MM.1S (cell line): ENCODE data around the gene DSN1.

ENCODE experiments used
- DNase-seq: peaks from one replicate; pipeline ENCODE4 v3.0.0-alpha.2; 2015
- H2AFZ ChIP-seq: fragments of 300-600 bp; sonication (generic); 2 replicates; pipeline ENCODE4 v1.6.0; 2016; ENCODE audit warnings: antibody characterized with exemption, low read length
- H3F3A ChIP-seq: fragments of 300-600 bp; sonication (generic); 2 replicates; pipeline ENCODE4 v1.6.1; 2016; ENCODE audit warnings: mild to moderate bottlenecking, antibody characterized with exemption, low read length, moderate library complexity, mixed read lengths; ENCODE audit not compliant: insufficient read depth
- H3K27ac ChIP-seq: fragments of 300-600 bp; sonication (generic); 2 replicates; pipeline ENCODE4 v1.5.1; 2016; ENCODE audit warnings: mild to moderate bottlenecking, low read length
- H3K27me3 ChIP-seq: fragments of 300-600 bp; sonication (generic); replicated peaks from 2 replicates; pipeline ENCODE4 v1.6.0; 2016; ENCODE audit warnings: low read length; ENCODE audit not compliant: insufficient read depth
- H3K36me3 ChIP-seq: fragments of 300-600 bp; sonication (generic); replicated peaks from 2 replicates; pipeline ENCODE4 v1.6.1; 2016; ENCODE audit warnings: mild to moderate bottlenecking, low read length, mixed read lengths; ENCODE audit not compliant: insufficient read depth
- H3K4me1 ChIP-seq: fragments of 300-600 bp; sonication (generic); 2 replicates; pipeline ENCODE4 v1.6.1; 2016; ENCODE audit warnings: low read length, mixed read lengths
- H3K4me2 ChIP-seq: fragments of 300-600 bp; sonication (generic); 2 replicates; pipeline ENCODE4 v1.6.0; 2016; ENCODE audit warnings: low read depth, low read length
- H3K4me3 ChIP-seq: fragments of 300-600 bp; sonication (generic); 2 replicates; pipeline ENCODE4 v1.5.1; 2016; ENCODE audit warnings: low read length, mixed read lengths
- H3K79me2 ChIP-seq: fragments of 300-600 bp; sonication (generic); 2 replicates; pipeline ENCODE4 v1.6.1; 2016; ENCODE audit warnings: mixed run types, low read length, mixed read lengths
- H3K9ac ChIP-seq: fragments of 300-600 bp; sonication (generic); 2 replicates; pipeline ENCODE4 v1.6.1; 2016; ENCODE audit warnings: low read length, mixed read lengths
- H3K9me2 ChIP-seq: fragments of 300-600 bp; sonication (generic); replicated peaks from 2 replicates; pipeline ENCODE4 v1.6.1; 2016; ENCODE audit warnings: mild to moderate bottlenecking, low read length, mixed read lengths; ENCODE audit not compliant: insufficient read depth
- H3K9me3 ChIP-seq: fragments of 300-600 bp; sonication (generic); replicated peaks from 2 replicates; pipeline ENCODE4 v1.6.1; 2016; ENCODE audit warnings: mild to moderate bottlenecking, low read length, mixed read lengths; ENCODE audit not compliant: insufficient read depth
- H4K20me1 ChIP-seq: fragments of 300-600 bp; sonication (generic); 2 replicates; pipeline ENCODE4 v1.6.1; 2016; ENCODE audit warnings: mild to moderate bottlenecking, low read length, moderate library complexity, mixed read lengths; ENCODE audit not compliant: insufficient read depth
- CTCF ChIP-seq: fragments of 300-600 bp; sonication (generic); IDR thresholded peaks from 2 replicates; pipeline ENCODE4 v1.5.1; 2016; ENCODE audit warnings: antibody characterized with exemption, low read length, mixed read lengths
- EZH2 ChIP-seq: fragments of 300-600 bp; sonication (generic); optimal IDR thresholded peaks from 2 replicates; pipeline ENCODE3; 2017; ENCODE audit warnings: low read depth, mild to moderate bottlenecking, antibody characterized with exemption, low read length, mixed read lengths
- EZH2phosphoT487 ChIP-seq: fragments of 300-600 bp; sonication (generic); IDR thresholded peaks from 2 replicates; pipeline ENCODE4 v1.6.1; 2018; ENCODE audit warnings: antibody characterized with exemption, low read length

Gene DSN1

GRCh38 chr20:36775196-36775595, 1.6 kb upstream of the DSN1 start:
- Histone ChIP-seq H3F3A (0 out of 2 replicates have a peak, but pooled peaks cover 6% of the 10 kb centered on the region), H3K4me1 (peaks cover 7% of the 10 kb centered on the region), H2AFZ (no peak overlapping the region), H3K9me3 (no peaks in the 10 kb centered on the region), H3K36me3 (no peaks in the 10 kb centered on the region), H3K27ac (no peak overlapping the region), H3K9me2 (no peaks in the 10 kb centered on the region), H3K4me2 (no peak overlapping the region), H3K27me3 (no peaks in the 10 kb centered on the region), H3K79me2 (peaks cover 10% of the 10 kb centered on the region), H3K9ac (no peak overlapping the region), H3K4me3 (no peak overlapping the region), H4K20me1 (no peaks in the 10 kb centered on the region)
- DNase-seq: no peak
- TF ChIP-seq CTCF (no peak), EZH2 (no peak), EZH2phosphoT487 (no peak)

GRCh38 chr20:36773107-36773596, 411 bp downstream of the DSN1 start:
- no peaks in the 10 kb centered on the region for H3K27me3 ChIP-seq
- H3K4me2 ChIP-seq: peak overlapping the region; percentile 96
- peak overlapping the region; percentile 86 for H3K4me3 ChIP-seq
- peaks cover 10% of the 10 kb centered on the region for H3K79me2 ChIP-seq
- no peaks in the 10 kb centered on the region for H4K20me1 ChIP-seq
- H3K9me2 ChIP-seq: no peaks in the 10 kb centered on the region
- DNase-seq: peak; percentile 10
- TF ChIP-seq CTCF (no peak), EZH2 (no peak), EZH2phosphoT487 (no peak)
- H3K36me3 ChIP-seq: no peaks in the 10 kb centered on the region
- H3K27ac ChIP-seq: peak overlapping the region; percentile 72; the same call in 1 of the 2 replicates
- no peaks in the 10 kb centered on the region for H3K9me3 ChIP-seq
- H3K4me1 ChIP-seq: peaks cover 7% of the 10 kb centered on the region
- peak overlapping the region; percentile 95 for H3K9ac ChIP-seq
- peak overlapping the region; percentile 78 for H2AFZ ChIP-seq
- 0 out of 2 replicates have a peak, but pooled peaks cover 6% of the 10 kb centered on the region for H3F3A ChIP-seq

- DNase-seq: no peak
- H3K4me2 ChIP-seq: no peak overlapping the region
- no peak overlapping the region for H3K27ac ChIP-seq
- H2AFZ ChIP-seq: no peak overlapping the region
- H3F3A ChIP-seq: 0 out of 2 replicates have a peak, but pooled peaks cover 6% of the 10 kb centered on the region
- TF ChIP-seq CTCF: no peak
- TF ChIP-seq EZH2phosphoT487: no peak
- TF ChIP-seq EZH2: no peak
- H3K9me2 ChIP-seq: no peaks in the 10 kb centered on the region
- no peaks in the 10 kb centered on the region for H3K9me3 ChIP-seq
- no peak overlapping the region for H3K9ac ChIP-seq
- H3K4me3 ChIP-seq: no peak overlapping the region
- H3K27me3 ChIP-seq: no peaks in the 10 kb centered on the region
- H3K4me1 ChIP-seq: peaks cover 7% of the 10 kb centered on the region
- H4K20me1 ChIP-seq: no peaks in the 10 kb centered on the region
- H3K79me2 ChIP-seq: peaks cover 10% of the 10 kb centered on the region
- H3K36me3 ChIP-seq: no peaks in the 10 kb centered on the region
Measured at GRCh38 chr20:36770680-36771079, 2.9 kb downstream of the DSN1 start.
